ENCODE results near the gene RANBP3L.

- TF ChIP-seq POLR2A (IDR thresholded peaks at IDR 0.05; ENCODE audit: low read depth, low read length) (no peak), SPI1 (IDR thresholded peaks at IDR 0.05; ENCODE audit: low read depth, low read length) (no peak), POLR2AphosphoS5 (IDR thresholded peaks at IDR 0.05; ENCODE audit: low read depth, low read length) (no peak), TAF1 (IDR thresholded peaks at IDR 0.05; ENCODE audit: low read depth, low read length) (no peak), PAX5 (IDR thresholded peaks at IDR 0.05; ENCODE audit: insufficient read depth, low read length, severe bottlenecking) (no peak), POU2F2 (IDR thresholded peaks at IDR 0.05; ENCODE audit: low read depth, low read length) (no peak)
Measured at GRCh38 chr5:36269478-36269877, 32.2 kb downstream of the RANBP3L start.

Data from GM12891 (cell line).